Ishikawa (cell line): ENCODE measurements around the gene STON2.

Experiments used
- CEBPB ChIP-seq: IDR thresholded peaks from 2 replicates; pipeline ENCODE4 v1.6.1; 2012
- EP300 ChIP-seq: IDR thresholded peaks from 2 replicates; pipeline ENCODE4 v1.6.1; 2012; ENCODE audit warnings: borderline replicate concordance
- FOXM1 ChIP-seq: IDR thresholded peaks from 2 replicates; pipeline ENCODE4 v1.6.1; 2012; ENCODE audit warnings: low read depth, borderline replicate concordance
- RAD21 ChIP-seq: IDR thresholded peaks from 2 replicates; pipeline ENCODE4 v1.6.1; 2012; ENCODE audit warnings: low read depth
- REST ChIP-seq: IDR thresholded peaks from 2 replicates; pipeline ENCODE4 v1.6.1; 2012; ENCODE audit warnings: low read depth, mild to moderate bottlenecking
- TAF1 ChIP-seq: IDR thresholded peaks from 2 replicates; pipeline ENCODE4 v1.6.1; 2012; ENCODE audit warnings: low read depth, mild to moderate bottlenecking
- TCF12 ChIP-seq: IDR thresholded peaks from 2 replicates; pipeline ENCODE4 v1.6.1; 2012; ENCODE audit warnings: low read depth
- YY1 ChIP-seq: IDR thresholded peaks from 2 replicates; pipeline ENCODE4 v1.6.1; 2012; ENCODE audit warnings: low read depth
- TF ChIP-seq, protein P1 (sequence below): IDR thresholded peaks from 2 replicates; pipeline ENCODE4 v1.6.1; 2012

GRCh38 chr14:81301371-81301770, 98.8 kb downstream of the STON2 start:
- TF ChIP-seq EP300 (no peak), YY1 (no peak), REST (no peak), TCF12 (no peak), CEBPB (no peak), RAD21 (no peak), TAF1 (no peak), FOXM1 (no peak)
- TF ChIP-seq, protein P1, sequence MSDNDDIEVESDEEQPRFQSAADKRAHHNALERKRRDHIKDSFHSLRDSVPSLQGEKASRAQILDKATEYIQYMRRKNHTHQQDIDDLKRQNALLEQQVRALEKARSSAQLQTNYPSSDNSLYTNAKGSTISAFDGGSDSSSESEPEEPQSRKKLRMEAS: no peak
